Erythroblast (primary cell): Measurements from ENCODE around the gene DDIAS.

Experiments used
- GATA1 ChIP-seq: IDR thresholded peaks from 2 replicates; pipeline ENCODE4 v1.6.1; 2011; ENCODE audit warnings: low read depth, mild to moderate bottlenecking, control low read depth, low read length, moderate library complexity
- POLR2A ChIP-seq: IDR thresholded peaks from 2 replicates; pipeline ENCODE4 v1.6.1; 2011; ENCODE audit warnings: mild to moderate bottlenecking, low read length

DNA sequence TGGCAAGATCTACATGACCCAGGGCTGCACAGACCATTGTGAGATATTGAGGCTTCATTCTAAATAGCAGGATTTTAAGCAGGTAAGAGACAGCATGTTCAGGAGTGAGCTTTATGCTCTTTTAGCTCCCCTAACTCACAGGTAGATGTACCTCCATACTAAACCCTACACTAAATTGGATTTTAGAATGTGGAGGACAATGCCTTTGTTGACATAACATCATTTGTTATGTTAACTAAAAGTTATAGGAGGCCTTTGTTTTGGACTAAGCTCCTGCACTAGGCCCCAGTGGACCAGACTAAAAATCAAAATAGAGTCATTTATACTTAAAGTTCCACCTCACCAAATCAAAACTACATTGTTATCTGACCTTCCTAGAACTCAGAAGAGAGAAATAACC lies 6.8 kb downstream of the DDIAS start:
- TF ChIP-seq POLR2A, result no peak
- no peak for TF ChIP-seq GATA1
